ENCODE results near the gene MAPK14.

Gene MAPK14

GRCh38 chr6:36119209-36119608 is 91.6 kb downstream of the MAPK14 start:
- Mint-ChIP-seq H3K9me3 (no peaks in the 10 kb centered on the region), H3K4me3 (no peak overlapping the region), H3K4me1 (peaks cover 39% of the 10 kb centered on the region), H3K27ac (no peak overlapping the region), H3K27me3 (ENCODE audit: low read depth, poor library complexity) (peaks cover 4% of the 10 kb centered on the region), H3K36me3 (ENCODE audit: low read depth) (peaks cover 6% of the 10 kb centered on the region)
- TF ChIP-seq, protein P1, sequence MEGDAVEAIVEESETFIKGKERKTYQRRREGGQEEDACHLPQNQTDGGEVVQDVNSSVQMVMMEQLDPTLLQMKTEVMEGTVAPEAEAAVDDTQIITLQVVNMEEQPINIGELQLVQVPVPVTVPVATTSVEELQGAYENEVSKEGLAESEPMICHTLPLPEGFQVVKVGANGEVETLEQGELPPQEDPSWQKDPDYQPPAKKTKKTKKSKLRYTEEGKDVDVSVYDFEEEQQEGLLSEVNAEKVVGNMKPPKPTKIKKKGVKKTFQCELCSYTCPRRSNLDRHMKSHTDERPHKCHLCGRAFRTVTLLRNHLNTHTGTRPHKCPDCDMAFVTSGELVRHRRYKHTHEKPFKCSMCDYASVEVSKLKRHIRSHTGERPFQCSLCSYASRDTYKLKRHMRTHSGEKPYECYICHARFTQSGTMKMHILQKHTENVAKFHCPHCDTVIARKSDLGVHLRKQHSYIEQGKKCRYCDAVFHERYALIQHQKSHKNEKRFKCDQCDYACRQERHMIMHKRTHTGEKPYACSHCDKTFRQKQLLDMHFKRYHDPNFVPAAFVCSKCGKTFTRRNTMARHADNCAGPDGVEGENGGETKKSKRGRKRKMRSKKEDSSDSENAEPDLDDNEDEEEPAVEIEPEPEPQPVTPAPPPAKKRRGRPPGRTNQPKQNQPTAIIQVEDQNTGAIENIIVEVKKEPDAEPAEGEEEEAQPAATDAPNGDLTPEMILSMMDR (IDR thresholded peaks at IDR 0.05), result no peak
- DNase-seq, result no peak

- H3K4me1 Mint-ChIP-seq, result peaks cover 34% of the 10 kb centered on the region
- H3K27ac Mint-ChIP-seq, result no peak overlapping the region
- no peaks in the 10 kb centered on the region for H3K9me3 Mint-ChIP-seq
- TF ChIP-seq, protein P1 (IDR thresholded peaks at IDR 0.05), result no peak
- no peak for DNase-seq
- H3K27me3 Mint-ChIP-seq (ENCODE audit: low read depth, poor library complexity), result peaks cover 4% of the 10 kb centered on the region
- no peak overlapping the region for H3K4me3 Mint-ChIP-seq
- H3K36me3 Mint-ChIP-seq (ENCODE audit: low read depth), result peaks cover 6% of the 10 kb centered on the region
Observed at GRCh38 chr6:36120018-36120417, 92.4 kb downstream of the MAPK14 start.

- H3K27me3 Mint-ChIP-seq (ENCODE audit: low read depth, poor library complexity), result peaks cover 4% of the 10 kb centered on the region
- no peak overlapping the region for H3K4me3 Mint-ChIP-seq
- TF ChIP-seq, protein P1 (IDR thresholded peaks at IDR 0.05), result no peak
- H3K27ac Mint-ChIP-seq, result peak overlapping the region; percentile 73
- DNase-seq, result no peak
- peaks cover 33% of the 10 kb centered on the region for H3K4me1 Mint-ChIP-seq
- H3K9me3 Mint-ChIP-seq, result no peaks in the 10 kb centered on the region
- peaks cover 6% of the 10 kb centered on the region for H3K36me3 Mint-ChIP-seq (ENCODE audit: low read depth)
Observed at GRCh38 chr6:36120539-36120938, 92.9 kb downstream of the MAPK14 start.

GRCh38 chr6:36120979-36121786 is 93.6 kb downstream of the MAPK14 start:
- Mint-ChIP-seq H3K9me3 (no peaks in the 10 kb centered on the region), H3K4me1 (peaks cover 33% of the 10 kb centered on the region), H3K4me3 (no peak overlapping the region), H3K27me3 (ENCODE audit: low read depth, poor library complexity) (peaks cover 7% of the 10 kb centered on the region), H3K27ac (no peak overlapping the region), H3K36me3 (ENCODE audit: low read depth) (peaks cover 6% of the 10 kb centered on the region)
- no peak for DNase-seq
- TF ChIP-seq, protein P1 (IDR thresholded peaks at IDR 0.05), result no peak

DNA sequence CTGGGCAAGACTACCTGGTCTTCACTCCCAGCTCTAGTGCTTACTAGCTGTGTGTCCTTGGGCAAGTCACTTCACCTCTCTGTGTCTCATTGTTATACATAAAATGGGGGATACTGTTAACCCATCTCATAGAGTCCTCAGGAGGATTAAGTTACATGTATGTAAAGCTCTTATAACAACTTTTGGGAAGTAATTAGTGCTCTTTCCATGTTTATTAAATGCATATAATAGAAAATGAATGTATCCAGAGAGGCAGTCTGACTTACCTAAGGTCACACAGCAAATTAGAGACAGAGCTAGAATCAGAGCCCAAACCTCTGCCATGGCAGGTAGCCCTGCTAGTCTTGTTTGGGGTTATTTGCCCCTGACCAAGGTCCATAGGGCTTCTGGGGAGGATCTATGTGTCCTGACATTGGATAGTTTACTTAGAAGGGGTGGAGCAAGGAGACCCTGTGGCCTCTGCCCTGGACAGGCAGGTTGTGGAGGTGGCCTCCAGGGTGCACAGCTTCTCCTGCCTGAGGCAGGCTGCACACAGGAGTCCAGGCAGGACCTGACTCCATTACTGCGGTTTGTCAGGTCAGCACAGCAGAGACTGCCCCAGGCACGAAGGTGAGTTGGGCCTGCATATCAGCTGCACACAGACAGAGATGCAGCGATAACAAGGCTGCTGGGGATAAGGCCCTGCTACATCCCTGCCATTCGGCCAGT is 94.3 kb downstream of the MAPK14 start:
- Mint-ChIP-seq H3K27ac (no peak overlapping the region), H3K27me3 (ENCODE audit: low read depth, poor library complexity) (peaks cover 11% of the 10 kb centered on the region), H3K4me3 (no peak overlapping the region), H3K9me3 (no peaks in the 10 kb centered on the region), H3K36me3 (ENCODE audit: low read depth) (no peaks in the 10 kb centered on the region), H3K4me1 (peaks cover 29% of the 10 kb centered on the region)
- no peak for DNase-seq
- TF ChIP-seq, protein P1 (IDR thresholded peaks at IDR 0.05), result no peak

Data from nephron progenitor cell (in vitro differentiated cells).